Measurements from ENCODE around the gene MEGF11. TPM values are rescaled to one million over a fixed set of nuclear protein-coding genes. Genes with fewer than 3 reads are reported as not detected.

Gene MEGF11
- total RNA-seq, 1 donor from 2014 or later = 0.77 TPM

GRCh38 chr15:66023311-66023972, 230.1 kb downstream of the MEGF11 start:
- no peaks in the 10 kb centered on the region for H3K36me3 Mint-ChIP-seq (ENCODE audit: low read depth, unreplicated experiment)
- H3K27ac Mint-ChIP-seq (ENCODE audit: unreplicated experiment) = no peak overlapping the region
- peaks cover 5% of the 10 kb centered on the region for H3K27me3 Mint-ChIP-seq (ENCODE audit: unreplicated experiment)
- no peaks in the 10 kb centered on the region for H3K9me3 Mint-ChIP-seq (ENCODE audit: unreplicated experiment)
- no peak for TF ChIP-seq CTCF (IDR thresholded peaks at IDR 0.05; ENCODE audit: unreplicated experiment)
- no peaks in the 10 kb centered on the region for H3K4me1 Mint-ChIP-seq (ENCODE audit: unreplicated experiment)
- no peak overlapping the region for H3K4me3 Mint-ChIP-seq (ENCODE audit: unreplicated experiment)
- no peak for DNase-seq (ENCODE audit: low spot score)

- H3K27ac Mint-ChIP-seq (ENCODE audit: unreplicated experiment) = no peak overlapping the region
- no peak overlapping the region for H3K4me3 Mint-ChIP-seq (ENCODE audit: unreplicated experiment)
- H3K4me1 Mint-ChIP-seq (ENCODE audit: unreplicated experiment) = no peaks in the 10 kb centered on the region
- H3K36me3 Mint-ChIP-seq (ENCODE audit: low read depth, unreplicated experiment) = no peaks in the 10 kb centered on the region
- DNase-seq (ENCODE audit: low spot score) = no peak
- TF ChIP-seq CTCF (IDR thresholded peaks at IDR 0.05; ENCODE audit: unreplicated experiment) = no peak
- no peaks in the 10 kb centered on the region for H3K9me3 Mint-ChIP-seq (ENCODE audit: unreplicated experiment)
- peaks cover 5% of the 10 kb centered on the region for H3K27me3 Mint-ChIP-seq (ENCODE audit: unreplicated experiment)
Measured at GRCh38 chr15:66022163-66022525, 231.4 kb downstream of the MEGF11 start.

- Mint-ChIP-seq H3K4me1 (ENCODE audit: unreplicated experiment) (no peaks in the 10 kb centered on the region), H3K4me3 (ENCODE audit: unreplicated experiment) (no peak overlapping the region), H3K9me3 (ENCODE audit: unreplicated experiment) (no peaks in the 10 kb centered on the region), H3K27ac (ENCODE audit: unreplicated experiment) (no peak overlapping the region), H3K36me3 (ENCODE audit: low read depth, unreplicated experiment) (no peaks in the 10 kb centered on the region), H3K27me3 (ENCODE audit: unreplicated experiment) (peaks cover 5% of the 10 kb centered on the region)
- no peak for TF ChIP-seq CTCF (IDR thresholded peaks at IDR 0.05; ENCODE audit: unreplicated experiment)
- no peak for DNase-seq (ENCODE audit: low spot score)
Measured at GRCh38 chr15:66021496-66022162, 231.9 kb downstream of the MEGF11 start.

GRCh38 chr15:66019826-66020398, 233.6 kb downstream of the MEGF11 start:
- no peak overlapping the region for H3K4me3 Mint-ChIP-seq (ENCODE audit: unreplicated experiment)
- no peaks in the 10 kb centered on the region for H3K9me3 Mint-ChIP-seq (ENCODE audit: unreplicated experiment)
- H3K27ac Mint-ChIP-seq (ENCODE audit: unreplicated experiment) = no peak overlapping the region
- no peaks in the 10 kb centered on the region for H3K4me1 Mint-ChIP-seq (ENCODE audit: unreplicated experiment)
- H3K36me3 Mint-ChIP-seq (ENCODE audit: low read depth, unreplicated experiment) = no peaks in the 10 kb centered on the region
- peaks cover 5% of the 10 kb centered on the region for H3K27me3 Mint-ChIP-seq (ENCODE audit: unreplicated experiment)
- no peak for TF ChIP-seq CTCF (IDR thresholded peaks at IDR 0.05; ENCODE audit: unreplicated experiment)
- DNase-seq (ENCODE audit: low spot score) = no peak

- DNase-seq (ENCODE audit: low spot score) = no peak
- Mint-ChIP-seq H3K27ac (ENCODE audit: unreplicated experiment) (no peak overlapping the region), H3K4me3 (ENCODE audit: unreplicated experiment) (no peak overlapping the region), H3K9me3 (ENCODE audit: unreplicated experiment) (no peaks in the 10 kb centered on the region), H3K27me3 (ENCODE audit: unreplicated experiment) (peaks cover 5% of the 10 kb centered on the region), H3K4me1 (ENCODE audit: unreplicated experiment) (no peaks in the 10 kb centered on the region), H3K36me3 (ENCODE audit: low read depth, unreplicated experiment) (no peaks in the 10 kb centered on the region)
- no peak for TF ChIP-seq CTCF (IDR thresholded peaks at IDR 0.05; ENCODE audit: unreplicated experiment)
Measured at GRCh38 chr15:66019368-66019767, 234.2 kb downstream of the MEGF11 start.
